Ovary (tissue), 9 donors: Measurements from ENCODE around the gene ACP4. TPM values are rescaled to one million over a fixed set of nuclear protein-coding genes. Genes with fewer than 3 reads are reported as not detected.
"Not testable (repeated sequence)": the region's sequence is repeated elsewhere in the genome, so short reads cannot be mapped to it uniquely, and the experiment has no call there.

ENCODE experiments used
- DNase-seq, 5 donors: peaks; one replicate each; pipeline ENCODE4 v3.0.0-alpha.2; 2019 to 2020
- H3K27ac ChIP-seq, 2 donors: fragments of 200-600 bp; one replicate each; pipeline versions ENCODE4 v1.5.1 to v1.8.0; 2019 to 2022
- H3K27me3 ChIP-seq: fragments of 200-600 bp; one replicate; pipeline ENCODE4 v1.8.0; 2022
- H3K36me3 ChIP-seq: fragments of 200-600 bp; sonication (generic); one replicate; pipeline ENCODE4 v1.5.1; 2019
- H3K4me1 ChIP-seq: one replicate; pipeline ENCODE4 v1.8.1; 2013; ENCODE audit warnings: mild to moderate bottlenecking, moderate library complexity; ENCODE audit not compliant: insufficient read depth
- H3K4me3 ChIP-seq: fragments of 200-600 bp; sonication (generic); one replicate; pipeline ENCODE4 v1.5.1; 2017
- H3K9me3 ChIP-seq, 2 donors: fragments of 200-600 bp in 1 of 2; sonication (generic) in 1 of 2; one replicate each; pipeline versions ENCODE4 v1.5.1 to v1.8.1; 2013 to 2019; ENCODE audit warnings: mild to moderate bottlenecking in 1 of 2, moderate library complexity in 1 of 2
- CTCF ChIP-seq, 3 donors: fragments of 450-650 bp in 2 of 3; fragments of 200-600 bp in 1 of 3; IDR thresholded peaks; one replicate each; pipeline versions ENCODE4 v1.5.1 to v1.8.0; 2016 to 2022; ENCODE audit warnings: antibody characterized with exemption in 3 of 3, mild to moderate bottlenecking in 1 of 3
- EP300 ChIP-seq: sonication (generic); formaldehyde crosslinking; IDR thresholded peaks from one replicate; pipeline ENCODE4 v1.6.1; 2017; ENCODE audit warnings: antibody characterized with exemption
- POLR2A ChIP-seq: fragments of 450-650 bp; IDR thresholded peaks from one replicate; pipeline ENCODE4 v1.6.1; 2017; ENCODE audit warnings: antibody characterized with exemption, mild to moderate bottlenecking, moderate library complexity
- WGBS, 3 donors: extraction: QIAGEN DNeasy Blood & Tissue Kit in 1 of 3; methylation state at CpG; one replicate each; pipeline versions ENCODE4 v1.1.5 to v1.1.7; 2013 to 2017; 5-methylcytosine and 5-hydroxymethylcytosine counted together
- intact Hi-C, 4 donors: fragments of 100-400 bp; cut with DNase I; formaldehyde crosslinking; loops; one replicate each; pipeline versions ENCODE4 v1.11.0 to v1.15.1; 2022 to 2023
- polyA plus RNA-seq, 2 donors: library from polyadenylated mRNA; stranded (reverse); fragments of 200-250 nt in 1 of 2; fragments of 350-450 nt in 1 of 2; fragmentation: Illumina TruSeq in 1 of 2; extraction: RNeasy Lipid Tissue Mini Kit (QIAGEN cat#74804) in 1 of 2; gene quantifications; one replicate each; pipeline ENCODE4 v1.2.3, GENCODE V29; 2013 to 2014
- total RNA-seq, 7 donors: library from RNA; depleted of rRNA in 2 of 7; stranded (reverse); fragments of >200 nt in 2 of 7; fragmentation: NEBNext Ultra II Directional in 3 of 7; extraction: Animal tissue kit (Norgen Biotek cat#: 25700) in 3 of 7; gene quantifications; one replicate each; pipeline versions ENCODE4 v1.1.0 to v1.2.4, GENCODE V29; 2016 to 2023
- donor health status: DM: no; HTN: no; CAD: no; lungs with moderate emphysema.
- donor health status: DM: no; HTN: no; CAD: no.
- donor health status: Bipolar disorder and iron deficiency.
- donor health status: DM: yes; HTN: yes; CAD: no.
- donor health status: DM: no; HTN: no; CAD: no.
- donor health status: DM: yes; HTN: yes; CAD: no.

Gene ACP4
- total and polyA plus RNA-seq, 9 donors, result not detected

GRCh38 chr19:50764409-50764808, 25.8 kb upstream of the ACP4 start:
- intact Hi-C loops, result no loop called here
- Histone ChIP-seq H3K27ac (no peak overlapping the region), H3K9me3 (no peaks in the 10 kb centered on the region), H3K4me3 (no peak overlapping the region), H3K4me1 (no peaks in the 10 kb centered on the region), H3K36me3 (no peaks in the 10 kb centered on the region), H3K27me3 (no peaks in the 10 kb centered on the region)
- WGBS, 3 donors, result 71 to 76% (median 73%) methylated on average over 7 of the region's 7 CpGs
- TF ChIP-seq EP300, result no peak
- TF ChIP-seq CTCF (IDR thresholded peaks at IDR 0.05), result no peak
- no peak for TF ChIP-seq POLR2A
- DNase-seq, result no peak

GRCh38 chr19:50766746-50767145, 23.5 kb upstream of the ACP4 start:
- H3K27me3 ChIP-seq, H3K36me3 ChIP-seq, H3K9me3 ChIP-seq, intact Hi-C loops, DNase-seq, H3K27ac ChIP-seq, H3K4me1 ChIP-seq, H3K4me3 ChIP-seq: not testable (repeated sequence)
- WGBS, 3 donors, result 68 to 72% (median 72%) methylated on average over 11 to 12 of the region's 12 CpGs

DNA sequence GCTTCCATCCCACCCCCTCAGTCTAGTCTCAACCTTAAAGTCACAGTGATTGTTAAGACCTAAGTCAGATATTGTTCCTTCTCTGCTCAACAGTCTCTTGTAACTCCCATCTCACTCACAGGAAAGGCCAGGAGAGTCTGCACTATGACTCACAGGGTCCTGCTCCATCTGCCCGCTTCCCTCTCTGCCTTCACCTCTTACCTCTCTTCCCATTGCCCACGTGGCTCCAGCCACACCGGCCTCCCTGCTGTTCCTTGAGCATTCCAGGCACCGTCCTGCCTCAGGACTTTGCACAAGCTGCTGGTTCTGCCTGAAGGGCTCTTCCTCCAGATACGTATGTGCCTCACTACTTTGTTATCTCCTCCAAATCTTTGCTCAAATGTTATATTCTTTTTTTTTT, 23.0 kb upstream of the ACP4 start:
- intact Hi-C loops, H3K36me3 ChIP-seq, H3K27ac ChIP-seq, H3K27me3 ChIP-seq, H3K9me3 ChIP-seq, H3K4me1 ChIP-seq, H3K4me3 ChIP-seq, DNase-seq: not testable (repeated sequence)
- 32 to 35% (median 35%) methylated on average over 5 of the region's 5 CpGs for WGBS, 3 donors

- Histone ChIP-seq H3K4me1 (no peaks in the 10 kb centered on the region), H3K36me3 (no peaks in the 10 kb centered on the region), H3K4me3 (no peak overlapping the region), H3K27ac (no peak overlapping the region), H3K27me3 (no peaks in the 10 kb centered on the region), H3K9me3 (peaks cover 0 to 9% of the 10 kb centered on the region in 2 donors)
- 62 to 65% (median 63%) methylated on average over 5 of the region's 5 CpGs for WGBS, 3 donors
- intact Hi-C loops, result no loop called here
- TF ChIP-seq CTCF (IDR thresholded peaks at IDR 0.05) (no peak), POLR2A (no peak), EP300 (no peak)
- no peak for DNase-seq
Observed at GRCh38 chr19:50768277-50768676, 21.9 kb upstream of the ACP4 start.

DNA sequence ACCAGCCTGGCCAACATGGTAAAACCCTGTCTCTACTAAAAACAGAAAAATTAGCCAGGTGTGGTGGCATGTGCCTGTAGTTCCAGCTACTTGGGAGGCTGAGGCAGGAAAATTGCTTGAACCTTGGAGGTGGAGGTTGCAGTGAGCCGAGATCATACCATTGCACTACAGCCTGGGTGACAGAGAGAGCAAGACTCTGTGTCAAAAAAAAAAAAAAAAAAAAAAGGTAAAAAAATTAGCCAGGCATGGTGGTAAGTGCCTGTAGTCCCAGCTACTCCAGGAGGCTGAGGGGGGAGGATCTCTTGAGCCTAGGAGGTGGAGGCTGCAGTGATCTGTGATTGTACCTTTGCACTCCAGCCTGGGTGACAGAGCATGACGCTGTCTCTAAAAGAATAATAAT, 20.1 kb upstream of the ACP4 start, which contains the start of gene GPR32:
Gene GPR32 (plus strand): TSS at position 301 of the 400 bp plus-strand sequence. CDS start 137 bp downstream, outside the sequence.
- intact Hi-C loops, DNase-seq, H3K27ac ChIP-seq, H3K36me3 ChIP-seq, H3K4me1 ChIP-seq, H3K27me3 ChIP-seq, H3K9me3 ChIP-seq, H3K4me3 ChIP-seq: not testable (repeated sequence)
- 57 to 88% (median 82%) methylated on average over 2 of the region's 2 CpGs for WGBS, 3 donors

DNA sequence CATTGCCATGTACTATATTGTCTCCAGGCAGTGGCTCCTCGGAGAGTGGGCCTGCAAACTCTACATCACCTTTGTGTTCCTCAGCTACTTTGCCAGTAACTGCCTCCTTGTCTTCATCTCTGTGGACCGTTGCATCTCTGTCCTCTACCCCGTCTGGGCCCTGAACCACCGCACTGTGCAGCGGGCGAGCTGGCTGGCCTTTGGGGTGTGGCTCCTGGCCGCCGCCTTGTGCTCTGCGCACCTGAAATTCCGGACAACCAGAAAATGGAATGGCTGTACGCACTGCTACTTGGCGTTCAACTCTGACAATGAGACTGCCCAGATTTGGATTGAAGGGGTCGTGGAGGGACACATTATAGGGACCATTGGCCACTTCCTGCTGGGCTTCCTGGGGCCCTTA, 19.3 kb upstream of the ACP4 start:
- no peaks in the 10 kb centered on the region for H3K36me3 ChIP-seq

More for the DNA sequence above, 19.3 kb upstream of the ACP4 start:
- no peak for DNase-seq
- no peak overlapping the region for H3K4me3 ChIP-seq
- no peaks in the 10 kb centered on the region for H3K27me3 ChIP-seq
- intact Hi-C loops, result no loop called here
- no peak overlapping the region for H3K27ac ChIP-seq
- peaks cover 0 to 9% of the 10 kb centered on the region in 2 donors for H3K9me3 ChIP-seq
- H3K4me1 ChIP-seq, result no peaks in the 10 kb centered on the region
- TF ChIP-seq CTCF (IDR thresholded peaks at IDR 0.05), result no peak
- TF ChIP-seq POLR2A, result no peak
- no peak for TF ChIP-seq EP300
- 79 to 82% (median 81%) methylated on average over 13 of the region's 13 CpGs for WGBS, 3 donors
